ENCODE data around the gene PCYOX1L. TPM values are rescaled to one million over a fixed set of nuclear protein-coding genes. Genes with fewer than 3 reads are reported as not detected.

The PCYOX1L gene
- total RNA-seq, 4 donors from 2014 or later: 2.6 to 6.1 (median 3.1) TPM

GRCh38 chr5:149406203-149406978, 48.5 kb downstream of the PCYOX1L start:
- no peak for TF ChIP-seq CTCF (IDR thresholded peaks at IDR 0.05; ENCODE audit: low read depth)

DNA sequence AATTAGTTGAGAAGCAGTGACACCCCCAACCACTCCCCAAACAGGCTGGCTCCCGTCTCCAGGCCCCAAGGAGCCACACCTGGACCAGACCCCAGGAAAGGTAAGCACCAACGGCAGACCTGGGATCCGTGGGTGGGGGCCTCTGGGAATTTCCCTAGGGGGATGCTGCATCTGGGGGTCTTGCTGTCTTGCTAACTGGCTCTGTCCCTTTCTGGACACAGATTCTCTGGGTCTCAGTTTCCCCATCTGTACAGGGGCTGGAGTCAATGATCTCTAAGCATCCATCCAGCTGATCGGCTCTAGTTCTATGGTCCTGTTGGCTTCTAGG, 49.1 kb downstream of the PCYOX1L start:
- no peak for TF ChIP-seq CTCF (IDR thresholded peaks at IDR 0.05; ENCODE audit: low read depth)

DNA sequence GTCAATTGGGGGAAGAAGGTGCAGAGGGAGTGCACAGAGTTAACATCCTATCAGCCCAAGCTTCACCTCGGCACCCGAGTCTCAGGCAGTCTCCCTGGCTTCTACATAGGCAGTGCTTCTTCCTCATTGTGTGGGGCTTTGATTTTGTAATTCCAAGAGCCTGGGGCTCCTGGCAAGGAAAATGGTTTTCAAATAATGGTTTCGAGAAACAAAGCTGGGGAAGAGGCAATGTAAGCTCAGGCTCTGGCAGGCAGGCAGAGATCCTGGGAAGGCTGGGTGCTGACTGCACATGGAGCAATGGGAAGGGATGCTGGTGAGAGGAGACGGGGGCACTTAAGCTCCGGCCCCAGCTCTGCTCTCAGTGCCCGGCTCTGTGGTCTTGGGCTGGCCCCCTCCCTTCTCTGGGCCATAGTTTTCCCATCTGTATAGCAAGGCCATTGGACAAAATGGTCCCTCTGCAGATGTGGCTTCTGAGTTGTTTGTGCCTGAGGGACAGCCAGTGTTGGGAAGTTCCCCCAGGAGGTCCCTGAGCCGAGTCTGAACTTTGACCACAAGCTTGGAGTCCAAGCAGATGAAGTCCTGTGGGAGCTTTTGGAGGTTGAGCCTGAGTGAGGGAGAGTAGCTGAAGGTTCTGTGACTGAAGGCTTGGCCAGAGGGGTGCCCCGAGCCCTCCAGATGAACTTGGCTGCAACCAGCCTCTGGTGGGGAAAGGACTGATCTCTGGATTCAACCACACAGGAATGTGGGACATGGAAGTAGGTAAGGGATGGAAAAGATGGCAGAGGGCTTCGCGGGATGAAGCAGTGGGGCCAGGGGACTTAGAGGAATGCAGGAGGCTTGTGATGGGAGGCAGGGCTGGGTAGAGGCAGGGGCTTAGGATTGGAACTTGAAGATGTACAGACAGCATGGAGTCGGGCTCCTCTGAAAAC, 49.7 kb downstream of the PCYOX1L start:
- TF ChIP-seq CTCF (IDR thresholded peaks at IDR 0.05; ENCODE audit: low read depth): no peak

DNA sequence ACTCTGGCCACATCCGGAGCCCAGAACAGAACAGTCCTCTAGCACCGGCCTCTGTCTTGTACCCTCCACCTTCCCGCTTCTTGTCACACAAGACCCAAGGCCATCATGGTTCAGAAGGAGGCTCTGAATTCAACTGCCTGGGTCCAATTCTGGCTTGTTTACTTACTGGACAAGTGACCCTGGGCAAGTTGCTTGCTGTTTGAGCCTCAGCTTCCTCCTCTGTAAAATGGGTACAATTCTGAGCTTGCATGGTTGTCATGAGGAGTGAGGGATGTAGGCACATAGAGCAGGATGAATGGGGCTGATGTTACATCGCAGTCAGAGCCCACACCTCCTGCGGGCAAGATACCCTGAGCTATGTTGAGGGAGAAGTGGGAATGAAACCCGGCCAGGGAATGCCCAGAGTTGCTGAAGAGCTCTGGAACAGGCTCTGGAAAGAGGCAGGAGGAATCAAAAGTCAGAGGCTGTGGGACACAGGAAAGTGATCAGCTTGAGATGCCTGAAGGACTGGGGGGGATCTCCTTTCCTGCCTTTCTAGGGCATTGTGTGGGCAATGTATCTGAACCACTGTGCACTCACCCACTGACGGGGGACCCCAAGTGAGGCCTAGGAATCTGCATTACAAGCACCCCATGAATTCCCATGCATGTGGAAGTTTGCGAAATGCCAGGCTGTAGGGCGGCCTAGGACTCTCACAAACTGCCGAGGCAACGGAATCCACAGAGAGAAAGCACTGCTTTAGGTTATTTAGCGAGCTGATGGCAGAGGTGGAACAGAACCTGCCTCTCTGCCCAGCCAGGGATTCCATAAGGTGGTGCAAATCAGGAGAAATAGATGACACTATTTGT, 50.6 kb downstream of the PCYOX1L start:
- TF ChIP-seq CTCF (IDR thresholded peaks at IDR 0.05; ENCODE audit: low read depth): no peak

GRCh38 chr5:149409268-149409948, 51.6 kb downstream of the PCYOX1L start:
- no peak for TF ChIP-seq CTCF (IDR thresholded peaks at IDR 0.05; ENCODE audit: low read depth)

GRCh38 chr5:149410071-149410470, 52.2 kb downstream of the PCYOX1L start:
- TF ChIP-seq CTCF (IDR thresholded peaks at IDR 0.05; ENCODE audit: low read depth): no peak
